ENCODE results near the gene LOXHD1.

The LOXHD1 gene

GRCh38 chr18:46577546-46577945 lies 79.5 kb downstream of the LOXHD1 start:
- DNase-seq (ENCODE audit: low read depth in 2 of 2) = no peak

- no peak for DNase-seq (ENCODE audit: low read depth in 2 of 2)
These were observed 81.2 kb downstream of the LOXHD1 start for GRCh38 chr18:46575851-46576250.

- no peak for DNase-seq (ENCODE audit: low read depth in 2 of 2)
These were observed 82.3 kb downstream of the LOXHD1 start for GRCh38 chr18:46574743-46575115.

DNA sequence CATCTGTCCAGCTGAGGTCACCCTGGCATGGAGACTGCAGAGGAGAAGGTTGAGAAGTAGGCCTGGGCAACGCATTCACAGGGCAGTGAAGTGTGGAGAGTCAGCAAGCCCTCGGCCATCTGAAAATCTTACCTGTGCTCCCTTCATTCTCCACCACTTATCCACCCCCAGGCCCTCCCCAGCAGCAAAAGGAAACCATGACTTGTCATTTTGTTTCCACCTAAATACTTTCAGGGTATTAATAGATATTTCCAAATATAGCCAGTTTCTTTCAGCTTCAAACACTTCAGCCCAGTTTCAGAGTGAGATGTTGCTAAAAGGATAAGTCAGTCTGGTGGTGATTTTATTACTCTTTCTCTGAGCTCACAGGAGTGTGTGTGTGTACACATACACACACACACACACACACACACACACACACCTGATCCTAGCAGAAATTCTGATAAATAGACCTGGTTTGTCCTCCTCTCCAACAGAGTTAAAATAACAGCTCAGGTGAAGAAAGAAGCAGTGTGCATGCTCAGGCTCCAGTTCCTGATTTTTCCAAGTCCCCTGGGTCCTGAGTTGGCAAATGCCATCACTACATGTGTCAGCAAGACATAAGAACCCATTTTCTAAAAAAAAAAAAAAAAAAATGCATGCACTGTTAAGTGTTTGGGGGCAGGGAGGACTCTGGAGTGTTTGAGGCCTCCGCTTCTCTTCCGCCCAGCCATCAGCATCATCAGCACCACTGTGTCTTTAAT lies 82.8 kb downstream of the LOXHD1 start:
- no peak for DNase-seq (ENCODE audit: low read depth in 2 of 2)

DNA sequence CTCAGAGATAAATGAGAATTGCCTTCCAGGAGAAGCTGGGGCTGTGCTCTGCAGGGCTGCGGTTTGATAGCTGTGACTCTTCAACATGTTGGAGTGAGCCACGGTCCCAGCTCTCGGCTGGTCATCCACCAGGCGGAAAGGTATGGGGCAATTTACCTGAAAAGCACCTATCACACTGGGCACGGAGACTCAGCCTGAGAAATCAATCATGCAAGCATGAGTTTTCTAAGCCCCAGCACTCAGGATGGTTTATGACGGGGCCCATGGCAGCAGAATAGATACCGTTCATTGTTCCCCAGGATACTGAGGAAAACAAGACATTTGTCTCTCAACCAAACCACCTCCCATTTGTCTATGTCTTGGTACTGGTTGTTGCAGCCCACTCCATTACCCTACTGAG lies 83.9 kb downstream of the LOXHD1 start:
- no peak for DNase-seq (ENCODE audit: low read depth in 2 of 2)

- DNase-seq (ENCODE audit: low read depth in 2 of 2) = no peak
These were observed 85.3 kb downstream of the LOXHD1 start for GRCh38 chr18:46571756-46572155.

DNA sequence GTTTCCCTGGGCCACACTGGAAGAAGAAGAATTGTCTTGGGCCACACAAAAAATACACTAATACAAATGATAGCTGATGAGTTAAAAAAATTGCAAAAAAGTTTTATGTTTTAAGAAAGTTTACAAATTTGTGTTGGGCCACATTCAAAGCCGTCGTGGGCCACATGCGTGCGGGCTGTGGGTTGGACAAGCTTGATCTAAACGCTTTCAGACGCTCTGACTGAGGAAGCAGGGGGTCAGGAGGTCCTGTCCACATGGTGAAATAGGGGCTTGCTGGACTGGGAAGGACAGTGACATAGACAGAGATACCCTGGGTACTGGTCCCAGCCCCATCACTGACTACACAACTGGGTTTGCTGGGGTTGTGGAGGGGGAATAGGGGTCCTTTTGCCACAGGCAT lies 86.4 kb downstream of the LOXHD1 start:
- no peak for DNase-seq (ENCODE audit: low read depth in 2 of 2)

DNA sequence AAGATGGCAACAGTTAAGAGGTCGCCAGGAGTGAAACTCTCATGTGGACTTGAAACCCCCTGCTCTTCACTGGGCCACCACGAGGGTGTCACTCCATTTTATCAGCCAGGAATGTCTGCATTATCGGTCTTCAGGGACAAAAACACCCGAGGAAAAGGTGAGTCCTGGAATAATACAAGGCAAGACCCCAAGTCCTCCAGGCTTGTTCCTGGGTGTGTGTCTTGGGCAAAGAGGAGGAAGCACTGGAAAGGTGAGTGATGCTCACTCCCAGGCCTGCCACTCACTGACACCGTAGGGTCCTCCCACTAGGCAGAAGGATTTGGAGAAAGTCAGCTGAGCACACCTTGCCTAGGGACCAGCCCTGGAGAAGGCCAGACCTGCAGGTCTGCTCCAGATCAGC lies 86.9 kb downstream of the LOXHD1 start:
- no peak for DNase-seq (ENCODE audit: low read depth in 2 of 2)

DNA sequence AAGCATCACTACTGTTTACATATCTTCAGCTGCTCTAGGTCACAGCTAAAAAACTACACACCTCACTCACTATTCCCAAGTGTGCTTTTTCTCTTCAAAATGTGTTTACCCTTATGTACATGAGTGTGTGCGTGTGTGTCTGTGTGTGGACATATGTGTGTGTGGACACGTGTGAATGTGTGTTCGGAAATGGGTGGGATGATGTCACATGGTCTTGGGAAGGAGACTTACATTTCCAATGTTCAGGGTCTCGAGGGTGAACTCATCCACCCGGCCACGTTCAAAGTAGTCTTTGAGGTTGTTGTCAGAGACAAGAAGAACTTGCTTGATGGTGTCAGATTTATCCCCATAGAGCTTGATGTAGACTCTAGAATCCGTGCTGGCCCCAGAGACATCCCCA lies 87.8 kb downstream of the LOXHD1 start:
- DNase-seq (ENCODE audit: low read depth in 2 of 2) = no peak

- no peak for DNase-seq (ENCODE audit: low read depth in 2 of 2)
These were observed 89.8 kb downstream of the LOXHD1 start for GRCh38 chr18:46567196-46567595.

DNA sequence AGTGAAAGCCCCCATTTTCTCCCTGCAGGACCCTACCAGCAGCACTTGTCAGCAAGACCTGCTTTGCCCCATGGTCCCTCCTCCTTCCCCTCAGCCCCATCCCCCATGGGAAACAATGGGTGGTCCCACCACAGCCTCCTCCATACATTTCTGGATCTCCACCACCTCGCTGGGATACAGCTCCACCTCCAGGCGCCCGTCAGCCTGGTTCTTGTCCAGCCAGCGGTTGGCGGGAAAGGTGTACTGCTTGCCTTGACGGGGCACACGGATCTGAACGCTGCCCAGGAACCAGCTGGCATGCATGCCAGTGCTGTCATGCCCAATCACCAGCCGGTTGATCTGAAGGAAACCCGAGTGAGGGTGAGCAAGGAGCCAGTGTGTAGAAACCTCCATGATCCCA lies 90.9 kb downstream of the LOXHD1 start:
- no peak for DNase-seq (ENCODE audit: low read depth in 2 of 2)

- no peak for DNase-seq (ENCODE audit: low read depth in 2 of 2)
These were observed 91.8 kb downstream of the LOXHD1 start for GRCh38 chr18:46565256-46565655.

GRCh38 chr18:46563317-46563716 lies 93.7 kb downstream of the LOXHD1 start:
- DNase-seq (ENCODE audit: low read depth in 2 of 2) = no peak

GRCh38 chr18:46562674-46563192 lies 94.3 kb downstream of the LOXHD1 start:
- no peak for DNase-seq (ENCODE audit: low read depth in 2 of 2)

DNA sequence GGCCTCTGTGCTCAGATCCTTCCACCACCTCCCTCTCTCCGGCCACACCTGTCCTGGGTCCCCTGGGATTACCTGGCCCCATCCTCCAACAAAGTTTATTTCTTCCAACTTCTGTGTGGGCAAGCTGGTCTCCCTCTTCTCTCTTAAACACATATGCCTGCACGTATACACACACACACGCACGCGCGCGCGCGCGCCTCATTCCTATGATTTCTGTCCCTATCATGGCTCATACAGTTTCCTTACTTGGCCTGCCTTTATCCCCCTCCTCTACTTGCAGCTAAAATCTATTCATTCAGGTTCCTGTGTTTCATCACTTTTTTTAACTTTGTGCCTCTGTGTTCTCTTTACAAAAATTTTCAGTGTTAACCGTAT lies 96.4 kb downstream of the LOXHD1 start:
- DNase-seq (ENCODE audit: low read depth in 2 of 2) = no peak

DNA sequence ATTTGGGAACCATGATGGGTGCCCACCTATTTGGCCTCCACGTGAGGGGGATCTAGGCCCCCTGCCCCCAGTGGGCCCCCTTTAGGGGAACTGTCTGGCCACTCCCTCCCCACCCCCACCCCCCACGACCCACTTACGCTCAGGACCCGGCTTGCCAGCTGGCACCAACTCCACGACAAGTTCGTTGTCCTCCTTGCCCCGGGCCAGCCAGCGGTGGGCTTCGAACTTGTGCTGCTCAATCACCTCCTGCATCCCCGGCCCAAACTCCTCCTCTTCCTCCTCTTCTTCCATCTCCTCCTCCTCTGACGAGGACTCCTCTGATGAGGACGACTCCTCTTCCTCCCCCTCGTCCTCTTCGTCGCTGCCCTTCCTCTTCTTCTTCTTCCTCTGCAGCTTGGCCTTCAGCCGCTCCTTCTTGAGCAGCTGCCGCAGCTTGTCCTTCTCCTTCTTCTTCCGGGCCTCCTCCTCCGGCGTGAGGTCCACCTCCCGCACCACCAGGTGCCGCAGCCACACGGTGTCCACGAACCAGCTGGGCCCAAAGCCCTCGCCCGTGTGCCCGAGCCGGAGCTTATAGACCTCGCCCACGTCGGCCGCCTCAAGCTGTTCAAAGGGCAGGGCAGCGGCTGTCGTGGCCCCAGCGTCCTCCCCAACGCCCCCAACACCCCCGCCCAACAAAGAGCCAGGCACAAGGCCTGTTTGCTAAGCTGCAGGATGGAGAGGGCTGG lies 96.9 kb downstream of the LOXHD1 start:
- no peak for DNase-seq (ENCODE audit: low read depth in 2 of 2)

DNA sequence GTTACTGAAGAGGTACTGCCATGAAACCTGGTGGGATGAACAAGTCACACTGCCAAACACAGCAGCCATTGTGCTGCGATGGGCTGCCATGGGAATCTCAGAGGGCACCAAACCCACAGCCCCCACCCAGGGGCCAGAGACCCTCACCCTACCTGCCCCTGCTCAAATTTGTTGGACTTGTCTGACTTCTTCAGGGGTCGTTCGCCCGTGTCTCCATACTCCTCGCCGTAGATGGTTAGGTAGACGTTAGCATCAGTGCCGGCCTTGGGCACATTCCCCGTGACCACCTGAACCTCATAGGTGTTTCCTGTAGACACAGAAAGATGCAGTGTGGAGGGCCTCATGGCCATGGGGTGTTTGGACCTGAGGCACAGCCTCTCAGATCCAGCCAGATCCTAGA lies 97.7 kb downstream of the LOXHD1 start:
- DNase-seq (ENCODE audit: low read depth in 2 of 2) = no peak

GRCh38 chr18:46556590-46557206 lies 100.3 kb downstream of the LOXHD1 start:
- DNase-seq (ENCODE audit: low read depth in 2 of 2) = no peak

- DNase-seq (ENCODE audit: low read depth in 2 of 2) = no peak
These were observed 101.3 kb downstream of the LOXHD1 start for GRCh38 chr18:46555724-46556123.

- no peak for DNase-seq (ENCODE audit: low read depth in 2 of 2)
These were observed 101.8 kb downstream of the LOXHD1 start for GRCh38 chr18:46555213-46555612.

DNA sequence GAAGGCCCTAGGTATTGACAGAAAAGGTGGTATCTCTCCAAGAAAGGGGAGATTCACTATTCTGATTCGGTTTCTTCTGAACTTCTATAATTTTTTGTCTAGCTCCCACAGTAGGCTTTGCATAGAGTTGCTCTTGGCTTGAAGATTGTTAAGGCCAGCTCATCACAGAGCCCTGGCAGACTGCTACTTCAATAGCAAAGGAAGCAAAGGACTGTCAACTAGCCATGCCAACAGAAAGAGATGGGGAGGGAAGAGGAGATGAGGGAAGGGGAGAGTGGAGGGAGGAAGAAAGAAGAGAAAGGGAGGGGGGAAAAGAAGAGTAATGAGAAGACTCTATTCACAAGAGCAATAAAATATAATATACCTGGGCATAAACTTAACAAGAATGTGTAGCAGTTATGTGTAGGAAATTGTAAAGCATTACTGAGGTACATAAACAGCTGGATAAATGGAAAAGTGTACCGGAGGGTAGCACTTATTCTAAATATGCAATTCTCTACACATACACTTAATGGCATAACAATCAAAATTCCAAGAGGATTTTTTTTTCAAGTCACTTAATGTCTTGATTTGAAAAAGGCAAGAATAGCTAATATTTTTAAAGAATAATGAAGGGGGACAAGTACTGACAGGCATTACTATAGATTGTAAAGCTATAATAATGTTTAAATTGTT lies 102.5 kb downstream of the LOXHD1 start:
- DNase-seq (ENCODE audit: low read depth in 2 of 2) = no peak

DNA sequence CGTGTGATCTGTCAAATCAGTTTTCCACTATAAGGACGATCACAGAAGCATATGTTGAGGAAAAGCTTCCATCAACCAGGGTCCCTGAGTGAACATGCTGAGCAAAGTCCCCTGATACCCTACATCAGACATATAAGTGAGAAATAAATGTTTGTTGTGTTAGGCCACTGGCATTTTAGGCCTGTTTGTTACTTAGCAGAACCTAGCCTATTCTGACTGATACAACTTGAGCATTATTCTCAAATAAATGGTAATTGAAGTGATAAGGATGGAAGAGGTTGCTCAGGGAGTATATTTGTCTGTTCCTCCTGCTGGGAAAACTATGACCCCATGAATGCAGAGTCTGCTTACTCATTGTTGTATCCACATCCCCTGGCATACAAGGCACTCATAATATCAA lies 106.4 kb downstream of the LOXHD1 start:
- DNase-seq (ENCODE audit: low read depth in 2 of 2) = no peak
